Measurements from ENCODE around the gene TMEM260.

GRCh38 chr14:56676042-56676441, 96.4 kb downstream of the TMEM260 start:
- TF ChIP-seq POLR2A (IDR thresholded peaks at IDR 0.05; ENCODE audit: low read depth, low read length) (no peak), POLR2AphosphoS5 (IDR thresholded peaks at IDR 0.05; ENCODE audit: low read depth, low read length) (no peak), PAX5 (IDR thresholded peaks at IDR 0.05; ENCODE audit: insufficient read depth, low read length, severe bottlenecking) (no peak)

Measured in GM12891 (cell line).